Endothelial cell of hepatic sinusoid (primary cell): ENCODE measurements around the gene ASIC2.
"Not testable (repeated sequence)": the region's sequence is repeated elsewhere in the genome, so short reads cannot be mapped to it uniquely, and the experiment has no call there.

Source experiments
- in situ Hi-C: cut with HindIII; loops from 2 replicates; pipeline ENCODE4 v1.10.0; 2017; ENCODE audit warnings: low sequenced_read_pairs

The ASIC2 gene

GRCh38 chr17:32998111-32998886 lies 294.8 kb downstream of the ASIC2 start:
- in situ Hi-C loops, result no loop called here

DNA sequence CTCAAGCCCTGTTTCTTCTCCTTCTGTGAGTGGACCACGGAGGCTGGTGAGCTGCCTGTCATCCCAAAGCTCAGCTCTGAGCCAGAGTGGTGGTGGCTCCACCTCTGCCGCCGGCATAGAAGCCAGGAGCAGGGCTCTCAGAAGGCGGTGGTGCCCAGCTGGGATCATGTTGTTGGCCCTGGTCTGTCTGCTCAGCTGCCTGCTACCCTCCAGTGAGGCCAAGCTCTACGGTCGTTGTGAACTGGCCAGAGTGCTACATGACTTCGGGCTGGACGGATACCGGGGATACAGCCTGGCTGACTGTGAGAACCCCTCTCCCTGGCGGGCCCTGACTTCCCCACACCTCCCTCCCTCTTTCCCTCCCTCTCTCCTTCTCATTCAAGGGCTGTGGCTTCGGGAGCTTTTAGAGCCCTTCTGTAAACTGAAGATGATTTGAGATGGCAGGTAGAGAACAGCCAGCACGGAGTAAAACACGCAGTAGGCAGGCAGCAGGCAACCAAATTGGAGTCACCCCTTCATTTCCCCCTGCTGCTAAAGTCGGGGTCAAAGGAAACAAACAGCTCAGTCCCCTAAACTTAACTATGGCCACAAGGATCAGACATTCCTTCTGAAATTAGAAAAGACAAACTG lies 297.6 kb downstream of the ASIC2 start:
- in situ Hi-C loops, result no loop called here

- in situ Hi-C loops, result no loop called here
Observed at GRCh38 chr17:32993977-32994376, 299.1 kb downstream of the ASIC2 start.

DNA sequence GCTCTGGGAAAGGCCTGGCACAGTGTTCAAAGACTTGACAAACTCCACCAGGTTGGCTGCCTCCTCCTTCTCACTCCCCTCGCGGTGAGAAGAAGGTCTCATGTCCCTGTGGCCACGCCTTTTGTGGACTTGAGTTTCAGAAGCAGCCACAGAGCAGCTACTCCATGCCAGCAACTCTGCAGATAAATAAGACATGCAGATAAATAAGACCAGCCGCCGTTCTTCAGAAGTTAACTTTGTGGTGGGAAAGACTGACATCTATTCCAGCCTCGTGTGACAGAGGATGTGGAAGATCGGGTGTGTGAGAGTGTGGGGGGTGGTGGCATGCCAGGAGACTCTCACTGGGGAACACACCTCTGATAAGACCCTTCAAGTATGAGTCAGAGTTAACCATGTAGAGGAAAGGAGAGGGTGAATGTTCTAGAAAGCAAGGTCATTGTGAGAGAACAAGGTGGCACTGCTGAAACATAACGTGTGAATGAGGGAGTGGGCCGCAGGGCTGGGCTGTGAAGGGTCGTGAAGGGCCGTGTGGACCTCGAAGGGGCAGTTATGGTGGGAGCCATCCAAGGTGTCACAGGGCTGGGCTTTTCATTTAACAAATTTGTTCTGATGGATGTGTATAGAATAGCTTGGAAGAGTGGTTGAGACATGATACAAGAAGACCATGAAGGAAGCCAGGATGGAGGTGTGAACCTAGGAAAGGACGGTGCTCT lies 300.6 kb downstream of the ASIC2 start:
- in situ Hi-C loops, result no loop called here

DNA sequence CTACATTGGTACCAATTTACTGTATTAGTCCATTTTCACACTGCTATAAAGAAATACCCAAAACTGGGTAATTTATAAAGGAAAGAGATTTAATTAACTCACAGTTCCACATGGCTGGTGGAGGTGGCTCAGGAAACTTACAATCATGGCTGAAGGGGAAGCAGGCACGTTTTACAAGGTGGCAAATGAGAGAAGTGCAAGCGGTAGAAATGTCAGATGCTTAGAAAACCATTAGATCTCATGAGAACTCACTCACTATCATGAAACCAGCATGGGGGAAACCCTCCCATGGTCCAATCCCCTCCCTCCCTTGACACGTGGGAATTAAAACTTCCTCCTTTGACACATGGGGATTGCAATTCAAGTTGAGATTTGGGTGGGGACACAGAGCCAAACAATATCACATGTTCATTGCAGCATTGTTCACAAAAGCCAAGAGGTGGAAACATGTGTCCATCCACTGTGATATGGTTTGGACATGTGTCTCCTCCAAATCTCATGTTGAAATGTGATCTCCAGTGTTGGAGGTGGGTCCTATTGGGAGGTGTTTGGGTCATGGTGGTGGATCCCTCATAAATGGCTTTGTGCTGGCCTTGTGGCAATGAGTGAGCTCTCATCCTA lies 304.5 kb downstream of the ASIC2 start:
- in situ Hi-C loops, result no loop called here

DNA sequence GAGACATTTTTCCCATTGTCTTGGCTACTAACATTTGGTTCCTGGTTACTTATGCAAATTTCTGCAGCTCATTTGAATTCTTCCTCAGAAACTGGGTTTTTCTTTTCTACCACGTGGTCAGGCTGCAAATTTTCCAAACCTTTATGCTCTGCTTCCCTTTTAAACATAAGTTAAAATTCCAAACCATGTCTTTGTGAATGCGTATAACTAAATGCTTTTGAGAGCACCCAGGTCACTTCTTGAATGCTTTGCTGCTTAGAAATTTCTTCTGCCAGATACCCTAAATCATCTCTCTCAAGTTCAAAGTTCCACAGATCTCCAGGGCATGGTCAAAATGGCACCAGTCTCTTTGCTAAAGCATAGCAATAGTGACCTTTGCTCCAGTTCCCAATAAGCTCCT lies 305.2 kb downstream of the ASIC2 start:
- in situ Hi-C loops, result not testable (repeated sequence)

- in situ Hi-C loops, result not testable (repeated sequence)
Observed at GRCh38 chr17:32987453-32987805, 305.7 kb downstream of the ASIC2 start.

DNA sequence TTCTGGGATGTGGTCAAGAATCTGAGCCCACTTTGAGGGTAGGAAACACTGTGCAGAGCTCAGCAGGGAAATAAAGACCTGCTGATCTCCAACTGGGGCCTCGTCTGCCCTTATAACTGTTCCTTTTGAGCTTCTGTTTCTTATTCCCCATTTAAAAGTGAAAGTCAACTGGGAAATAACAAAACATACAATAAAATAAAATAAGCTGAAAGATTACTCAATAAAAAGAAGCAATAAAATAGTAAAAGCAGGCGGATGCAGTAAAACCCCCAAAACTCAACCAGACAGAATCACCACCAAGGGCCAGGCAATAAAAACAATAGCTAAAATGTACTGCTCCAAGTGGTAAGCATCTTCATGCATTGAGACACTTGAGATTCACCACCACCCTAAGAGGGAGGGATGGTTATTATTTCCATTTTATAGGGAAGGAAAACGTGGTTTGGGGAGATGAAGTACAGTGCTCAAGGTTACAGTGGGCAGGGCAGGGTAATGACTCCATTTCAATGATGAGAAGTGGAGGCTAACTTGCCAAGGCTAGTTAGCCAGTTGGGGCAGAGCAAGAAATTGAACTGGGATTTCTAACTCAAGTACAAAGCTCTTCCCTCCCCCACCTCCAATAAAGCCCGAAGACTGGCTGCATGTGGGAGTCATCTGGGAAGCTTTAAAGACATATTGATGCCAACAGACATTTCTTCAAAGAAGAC lies 307.9 kb downstream of the ASIC2 start:
- in situ Hi-C loops, result no loop called here

DNA sequence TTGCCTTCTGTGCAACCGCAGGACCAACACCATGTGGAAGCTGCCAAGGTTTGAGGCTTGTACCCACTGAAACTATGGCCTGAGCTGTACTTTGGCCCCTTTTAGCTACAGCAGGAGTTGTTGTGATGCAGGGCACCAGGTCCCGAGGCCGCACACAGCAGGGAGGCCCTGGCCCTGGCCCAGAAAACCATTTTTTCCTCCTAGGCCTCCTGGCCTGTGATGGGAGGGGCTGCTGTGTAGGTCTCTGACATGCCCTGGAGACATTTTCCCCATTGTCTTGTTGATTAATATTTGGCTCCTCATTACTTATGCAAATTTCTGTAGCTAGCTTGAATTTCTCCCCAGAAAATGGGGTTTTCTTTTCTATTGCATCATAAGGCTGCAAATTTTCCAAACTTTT lies 311.5 kb downstream of the ASIC2 start:
- in situ Hi-C loops, result not testable (repeated sequence)

GRCh38 chr17:32980230-32980629 lies 312.9 kb downstream of the ASIC2 start:
- in situ Hi-C loops, result no loop called here

DNA sequence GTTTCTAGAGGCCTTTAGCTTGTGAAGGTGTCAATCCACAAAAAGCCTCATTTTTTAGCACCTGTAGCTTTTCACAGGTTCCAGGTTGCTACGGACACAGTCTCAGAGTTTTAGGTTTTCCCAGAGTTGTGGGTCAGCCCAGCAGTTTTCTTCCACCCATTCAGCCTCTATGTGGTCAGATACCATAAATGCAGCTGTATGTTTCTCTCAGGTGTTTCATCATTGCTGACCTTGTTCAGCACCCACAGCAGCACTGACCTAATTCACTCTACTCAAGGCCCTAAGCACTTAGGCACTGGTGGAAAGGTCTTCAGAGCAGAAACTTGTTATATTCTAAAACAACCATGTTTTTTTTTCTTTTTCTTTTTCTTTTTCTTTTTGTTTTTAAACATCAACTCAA lies 316.5 kb downstream of the ASIC2 start:
- in situ Hi-C loops, result no loop called here

GRCh38 chr17:32976131-32976530 lies 317.0 kb downstream of the ASIC2 start:
- in situ Hi-C loops, result no loop called here

- in situ Hi-C loops, result no loop called here
Observed at GRCh38 chr17:32971171-32971570, 321.9 kb downstream of the ASIC2 start.

DNA sequence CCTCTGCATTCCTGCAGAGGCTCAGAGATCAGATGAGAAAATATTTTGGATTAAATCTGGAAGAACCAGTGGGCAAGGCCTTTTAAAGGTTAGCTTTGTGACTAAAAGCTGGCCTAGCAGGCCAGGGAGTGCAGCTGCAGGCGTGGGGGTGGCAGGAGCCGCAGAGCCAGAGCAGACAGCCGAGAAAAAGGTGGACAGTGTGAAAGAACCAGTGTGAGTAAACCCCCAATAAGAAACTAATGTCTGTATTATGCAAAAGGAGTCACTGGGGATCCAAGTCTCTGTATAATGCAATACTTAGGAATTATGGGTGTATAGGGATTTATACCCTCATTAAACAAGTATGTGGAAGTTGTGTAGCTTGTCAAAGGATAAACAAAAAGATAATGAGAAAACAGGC lies 322.8 kb downstream of the ASIC2 start:
- in situ Hi-C loops, result no loop called here

GRCh38 chr17:32969231-32969630 lies 323.9 kb downstream of the ASIC2 start:
- in situ Hi-C loops, result not testable (repeated sequence)

GRCh38 chr17:32964541-32964940 lies 328.6 kb downstream of the ASIC2 start:
- in situ Hi-C loops, result no loop called here
